Measurements from ENCODE around the gene FHL1. TPM values are rescaled to one million over a fixed set of nuclear protein-coding genes. Genes with fewer than 3 reads are reported as not detected.

Gene FHL1
- total RNA-seq, 2 experiments from 2014 or later: 27.2 to 28.4 TPM

DNA sequence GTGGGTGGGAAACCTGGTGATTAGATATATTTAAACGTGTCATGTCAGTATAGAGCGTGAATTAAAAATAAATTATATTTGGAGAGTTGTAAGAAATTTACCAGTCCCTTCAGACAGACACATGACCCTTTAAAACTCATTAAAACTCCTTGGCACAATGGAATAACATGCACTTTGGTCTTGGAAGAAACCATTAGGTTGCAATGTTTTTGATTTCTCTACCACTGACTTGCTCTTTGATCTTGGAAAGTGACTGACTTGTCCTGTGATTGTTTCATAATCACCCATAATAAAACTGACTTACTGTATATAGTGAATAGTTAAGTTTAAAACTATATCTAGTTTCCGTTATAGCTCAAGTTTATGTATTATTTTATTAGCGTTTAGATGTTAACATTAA lies 35.8 kb downstream of the FHL1 start:
- Histone ChIP-seq H3K27ac (ENCODE audit: low read depth in 1 of 2, low read length in 2 of 2) (no peak overlapping the region), H3K36me3 (ENCODE audit: insufficient read depth, low read length) (no peaks in the 10 kb centered on the region), H3K9me3 (ENCODE audit: control insufficient read depth in 1 of 2, insufficient read depth in 1 of 2, low read length in 2 of 2) (no peaks in the 10 kb centered on the region), H3K4me3 (ENCODE audit: low read length) (no peak overlapping the region), H3K4me1 (ENCODE audit: insufficient read depth, low read length) (no peaks in the 10 kb centered on the region), H3K27me3 (ENCODE audit: control insufficient read depth in 1 of 2, insufficient read depth in 2 of 2, low read length in 2 of 2) (no peaks in the 10 kb centered on the region)
- TF ChIP-seq, protein P1, sequence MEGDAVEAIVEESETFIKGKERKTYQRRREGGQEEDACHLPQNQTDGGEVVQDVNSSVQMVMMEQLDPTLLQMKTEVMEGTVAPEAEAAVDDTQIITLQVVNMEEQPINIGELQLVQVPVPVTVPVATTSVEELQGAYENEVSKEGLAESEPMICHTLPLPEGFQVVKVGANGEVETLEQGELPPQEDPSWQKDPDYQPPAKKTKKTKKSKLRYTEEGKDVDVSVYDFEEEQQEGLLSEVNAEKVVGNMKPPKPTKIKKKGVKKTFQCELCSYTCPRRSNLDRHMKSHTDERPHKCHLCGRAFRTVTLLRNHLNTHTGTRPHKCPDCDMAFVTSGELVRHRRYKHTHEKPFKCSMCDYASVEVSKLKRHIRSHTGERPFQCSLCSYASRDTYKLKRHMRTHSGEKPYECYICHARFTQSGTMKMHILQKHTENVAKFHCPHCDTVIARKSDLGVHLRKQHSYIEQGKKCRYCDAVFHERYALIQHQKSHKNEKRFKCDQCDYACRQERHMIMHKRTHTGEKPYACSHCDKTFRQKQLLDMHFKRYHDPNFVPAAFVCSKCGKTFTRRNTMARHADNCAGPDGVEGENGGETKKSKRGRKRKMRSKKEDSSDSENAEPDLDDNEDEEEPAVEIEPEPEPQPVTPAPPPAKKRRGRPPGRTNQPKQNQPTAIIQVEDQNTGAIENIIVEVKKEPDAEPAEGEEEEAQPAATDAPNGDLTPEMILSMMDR (IDR thresholded peaks at IDR 0.05): no peak
- H3K4me3 Mint-ChIP-seq: no peak overlapping the region
- ATAC-seq (ENCODE audit: poor library complexity): no peak
- no peaks in the 10 kb centered on the region for H3K36me3 Mint-ChIP-seq (ENCODE audit: low read depth)
- no peak overlapping the region for H3K27ac Mint-ChIP-seq
- ChIA-PET POLR2A (no interaction called here), CTCF (no interaction called here)
- no peaks in the 10 kb centered on the region for H3K9me3 Mint-ChIP-seq
- H3K27me3 Mint-ChIP-seq: no peaks in the 10 kb centered on the region
- no peaks in the 10 kb centered on the region for H3K4me1 Mint-ChIP-seq (ENCODE audit: low read depth)
- intact Hi-C loops (cut with DNase I, micrococcal nuclease): no loop called here
- DNase-seq: no peak

DNA sequence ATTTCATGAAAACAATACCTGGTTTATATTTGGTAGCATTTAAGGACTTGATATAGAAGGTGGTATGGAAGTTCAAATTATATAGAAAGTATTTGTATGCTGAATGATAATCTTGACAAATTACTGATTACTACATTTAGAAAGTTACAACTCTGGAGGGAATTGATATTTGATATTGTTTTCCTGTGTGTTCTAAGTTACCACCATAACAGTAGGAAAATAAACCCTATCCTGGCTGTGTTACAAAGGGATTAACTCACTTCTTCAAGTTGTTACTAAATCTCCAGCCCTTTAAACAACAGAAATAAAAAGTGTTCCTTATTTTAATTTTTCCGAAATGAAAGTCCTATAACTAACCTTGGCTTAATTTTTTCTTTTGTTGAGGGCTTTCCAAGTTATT lies 36.6 kb downstream of the FHL1 start:
- TF ChIP-seq, protein P1 (IDR thresholded peaks at IDR 0.05): no peak
- H3K9me3 ChIP-seq (ENCODE audit: control insufficient read depth in 1 of 2, insufficient read depth in 1 of 2, low read length in 2 of 2): no peaks in the 10 kb centered on the region
- POLR2A ChIA-PET: no interaction called here
- H3K27ac Mint-ChIP-seq: no peak overlapping the region
- no peaks in the 10 kb centered on the region for H3K27me3 Mint-ChIP-seq
- H3K36me3 ChIP-seq (ENCODE audit: insufficient read depth, low read length): no peaks in the 10 kb centered on the region
- intact Hi-C loops (cut with DNase I, micrococcal nuclease): no loop called here
- no peaks in the 10 kb centered on the region for H3K4me1 Mint-ChIP-seq (ENCODE audit: low read depth)
- H3K4me3 ChIP-seq (ENCODE audit: low read length): no peak overlapping the region
- no peak overlapping the region for H3K4me3 Mint-ChIP-seq
- no peaks in the 10 kb centered on the region for H3K9me3 Mint-ChIP-seq
- no peaks in the 10 kb centered on the region for H3K36me3 Mint-ChIP-seq (ENCODE audit: low read depth)
- no peak overlapping the region for H3K27ac ChIP-seq (ENCODE audit: low read depth in 1 of 2, low read length in 2 of 2)
- H3K4me1 ChIP-seq (ENCODE audit: insufficient read depth, low read length): no peaks in the 10 kb centered on the region
- DNase-seq: no peak
- CTCF ChIA-PET: no interaction called here
- H3K27me3 ChIP-seq (ENCODE audit: control insufficient read depth in 1 of 2, insufficient read depth in 2 of 2, low read length in 2 of 2): no peaks in the 10 kb centered on the region
- ATAC-seq (ENCODE audit: poor library complexity): no peak

DNA sequence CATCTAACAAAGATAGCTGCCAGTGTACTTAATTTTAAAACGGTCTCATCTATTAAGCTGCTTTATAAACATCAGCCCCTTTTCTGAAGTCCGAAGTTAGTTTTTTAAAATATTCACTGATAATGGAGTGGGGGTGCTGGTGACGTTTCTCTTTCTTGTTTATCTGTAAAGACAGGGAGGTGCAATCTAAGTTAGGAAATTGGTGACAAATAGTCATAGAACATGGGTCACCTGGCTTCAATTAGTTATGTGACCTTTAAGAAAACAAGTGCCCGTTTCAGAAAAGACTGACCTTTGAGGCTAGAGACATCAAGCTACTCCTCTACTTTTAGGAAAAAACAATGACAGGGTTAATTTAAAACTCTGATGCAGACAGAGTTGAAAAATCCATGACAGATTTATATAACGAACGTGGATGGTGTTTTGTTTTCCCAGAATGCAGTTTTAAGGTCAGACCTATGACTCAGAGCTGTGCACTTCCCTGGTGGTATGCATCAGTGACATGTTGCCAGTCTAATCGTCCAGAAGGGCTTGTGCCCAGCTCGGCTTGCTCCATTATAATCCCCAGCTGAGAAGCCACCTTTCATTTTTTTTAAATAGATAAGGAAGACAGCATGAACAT lies 38.2 kb downstream of the FHL1 start:
- intact Hi-C loops (cut with DNase I, micrococcal nuclease): no loop called here
- CTCF ChIA-PET: interaction anchor here (0.6 kb wide), 1 partner anchor 228 kb away, joined by 3 read pairs; no protein-coding TSS in a partner anchor
- Mint-ChIP-seq H3K27ac (no peak overlapping the region), H3K9me3 (no peaks in the 10 kb centered on the region), H3K36me3 (ENCODE audit: low read depth) (no peaks in the 10 kb centered on the region), H3K27me3 (no peaks in the 10 kb centered on the region), H3K4me1 (ENCODE audit: low read depth) (no peaks in the 10 kb centered on the region), H3K4me3 (no peak overlapping the region)
- Histone ChIP-seq H3K27me3 (ENCODE audit: control insufficient read depth in 1 of 2, insufficient read depth in 2 of 2, low read length in 2 of 2) (no peaks in the 10 kb centered on the region), H3K9me3 (ENCODE audit: control insufficient read depth in 1 of 2, insufficient read depth in 1 of 2, low read length in 2 of 2) (no peaks in the 10 kb centered on the region), H3K27ac (ENCODE audit: low read depth in 1 of 2, low read length in 2 of 2) (no peak overlapping the region), H3K4me3 (ENCODE audit: low read length) (no peak overlapping the region), H3K36me3 (ENCODE audit: insufficient read depth, low read length) (no peaks in the 10 kb centered on the region), H3K4me1 (ENCODE audit: insufficient read depth, low read length) (no peaks in the 10 kb centered on the region)
- DNase-seq: no peak
- TF ChIP-seq, protein P1 (IDR thresholded peaks at IDR 0.05): no peak
- POLR2A ChIA-PET: no interaction called here
- no peak for ATAC-seq (ENCODE audit: poor library complexity)
